ENCODE data around the gene IGFBP4. TPM values are rescaled to one million over a fixed set of nuclear protein-coding genes. Genes with fewer than 3 reads are reported as not detected.

Gene IGFBP4
- total and polyA plus RNA-seq, 2 of the 13 experiments (the other 11 are each of a cell fraction or from before 2014, with no cell fraction given), result 4.1 to 49.0 TPM

GRCh38 chr17:40478486-40478885 is 35.2 kb downstream of the IGFBP4 start:
- in situ Hi-C loops (cut with HindIII; ENCODE audit: extremely low pct_ligation_motif_present, low pct_unique_long_range_greater_than_20kb), result no loop called here
- POLR2A ChIA-PET, result no interaction called here
- BruUV-seq (replicated peaks), result no TSS peak
- intact Hi-C loops (cut with micrococcal nuclease; ENCODE audit: unreplicated experiment), result loop anchor here (5.0 kb wide), 1 partner anchor 54 kb away; no protein-coding TSS in a partner anchor
- Histone ChIP-seq H3K27ac (ENCODE audit: extremely low read length, insufficient read depth, low read length) (no peak overlapping the region), H3K4me1 (ENCODE audit: insufficient read depth, low read length) (peaks cover 58% of the 10 kb centered on the region), H3K79me2 (ENCODE audit: insufficient read depth, low read length) (no peaks in the 10 kb centered on the region), H3K36me3 (replicated peaks in 1 of 2; ENCODE audit: control insufficient read depth in 1 of 2, insufficient read depth in 2 of 2, low read length in 2 of 2) (no peaks in the 10 kb centered on the region), H4K20me1 (ENCODE audit: insufficient read depth, low read length) (no peaks in the 10 kb centered on the region), H3K9ac (ENCODE audit: insufficient read depth, low read depth, low read length) (no peak overlapping the region), H3K27me3 (ENCODE audit: control insufficient read depth in 1 of 2, insufficient read depth in 2 of 2, low read length in 2 of 2) (no peaks in the 10 kb centered on the region), H3K4me2 (ENCODE audit: low read depth, low read length) (no peak overlapping the region), H3K4me3 (replicated peaks in 1 of 3; ENCODE audit: insufficient read depth in 1 of 3, low read depth in 2 of 3, low read length in 3 of 3) (no peak overlapping the region), H3K9me3 (ENCODE audit: low read length) (no peaks in the 10 kb centered on the region), H2AFZ (ENCODE audit: low read length) (no peak overlapping the region)
- CTCF ChIA-PET (ENCODE audit: low intra/inter-chr PET ratio, low total read pairs), result no interaction called here
- 89% methylated on average over 13 of the region's 13 CpGs for WGBS (ENCODE audit: low lambda C conversion rate)
- TF ChIP-seq ZNF414 (CRISPR knock-in tag; IDR thresholded peaks at IDR 0.05) (no peak), SALL1 (CRISPR knock-in tag; IDR thresholded peaks at IDR 0.05) (no peak), MBNL3 (CRISPR knock-in tag; conservative IDR thresholded peaks at IDR 0.05) (no peak), GLI4 (CRISPR knock-in tag; IDR thresholded peaks at IDR 0.05; ENCODE audit: borderline replicate concordance) (no peak), YEATS4 (CRISPR knock-in tag; IDR thresholded peaks at IDR 0.05; ENCODE audit: borderline replicate concordance) (no peak), MLXIP (CRISPR knock-in tag; IDR thresholded peaks at IDR 0.05; ENCODE audit: borderline replicate concordance) (no peak)
- TF ChIP-seq, protein P1, sequence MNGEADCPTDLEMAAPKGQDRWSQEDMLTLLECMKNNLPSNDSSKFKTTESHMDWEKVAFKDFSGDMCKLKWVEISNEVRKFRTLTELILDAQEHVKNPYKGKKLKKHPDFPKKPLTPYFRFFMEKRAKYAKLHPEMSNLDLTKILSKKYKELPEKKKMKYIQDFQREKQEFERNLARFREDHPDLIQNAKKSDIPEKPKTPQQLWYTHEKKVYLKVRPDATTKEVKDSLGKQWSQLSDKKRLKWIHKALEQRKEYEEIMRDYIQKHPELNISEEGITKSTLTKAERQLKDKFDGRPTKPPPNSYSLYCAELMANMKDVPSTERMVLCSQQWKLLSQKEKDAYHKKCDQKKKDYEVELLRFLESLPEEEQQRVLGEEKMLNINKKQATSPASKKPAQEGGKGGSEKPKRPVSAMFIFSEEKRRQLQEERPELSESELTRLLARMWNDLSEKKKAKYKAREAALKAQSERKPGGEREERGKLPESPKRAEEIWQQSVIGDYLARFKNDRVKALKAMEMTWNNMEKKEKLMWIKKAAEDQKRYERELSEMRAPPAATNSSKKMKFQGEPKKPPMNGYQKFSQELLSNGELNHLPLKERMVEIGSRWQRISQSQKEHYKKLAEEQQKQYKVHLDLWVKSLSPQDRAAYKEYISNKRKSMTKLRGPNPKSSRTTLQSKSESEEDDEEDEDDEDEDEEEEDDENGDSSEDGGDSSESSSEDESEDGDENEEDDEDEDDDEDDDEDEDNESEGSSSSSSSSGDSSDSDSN (CRISPR knock-in tag; IDR thresholded peaks at IDR 0.05), result no peak
- DNase-seq (ENCODE audit: low spot score) (no peak), ATAC-seq (no peak), FAIRE-seq (no peak)

Measured in HepG2 (cell line).